ENCODE measurements around the gene PKP4.

Gene PKP4

DNA sequence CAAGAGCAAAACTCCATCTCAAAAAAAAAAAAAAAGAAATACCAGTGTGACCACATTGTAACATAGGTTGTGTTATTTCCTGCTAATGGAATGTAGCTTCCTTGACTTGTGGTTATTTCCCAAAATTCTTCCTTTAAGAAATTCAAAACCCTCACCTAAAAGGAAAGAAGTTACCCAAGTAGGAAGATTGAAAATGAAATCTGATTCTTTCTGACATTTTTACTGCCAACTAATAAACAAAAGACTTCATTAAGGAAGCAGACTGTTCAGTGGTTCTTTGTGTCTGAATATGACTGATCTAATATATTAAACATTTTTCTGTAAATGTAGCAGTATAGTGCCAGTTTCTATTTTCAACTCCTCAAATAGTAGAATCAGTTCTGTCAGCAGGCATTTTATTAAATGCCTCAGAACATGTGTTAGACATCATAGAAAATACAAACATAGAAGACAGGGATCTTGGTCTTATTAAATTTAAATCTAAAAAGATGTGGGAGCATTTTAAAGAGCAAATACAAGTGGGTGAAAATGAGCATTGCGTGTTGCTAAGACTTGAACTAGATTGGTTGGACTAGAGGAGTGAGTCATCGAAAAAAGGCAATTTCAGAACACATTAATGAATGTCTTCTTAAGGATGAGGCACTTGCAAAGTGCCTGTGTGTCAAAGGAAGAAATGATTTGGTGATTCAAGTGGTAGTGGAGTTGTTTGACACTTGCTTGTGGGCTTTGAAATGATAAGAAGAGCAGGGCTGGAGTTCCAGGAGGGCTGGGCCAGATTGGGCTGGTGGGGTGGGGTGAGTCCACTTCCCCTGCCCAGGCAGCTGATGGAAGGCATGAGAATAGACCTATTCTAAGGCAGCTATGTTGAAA, 53.4 kb downstream of the PKP4 start:
- H3K27ac ChIP-seq (ENCODE audit: low read length) = no peak overlapping the region
- DNase-seq (ENCODE audit: low read depth, low spot score) = no peak
- no CpG with 5 or more reads among the region's 2 CpGs for WGBS (ENCODE audit: insufficient coverage, insufficient read length)

DNA sequence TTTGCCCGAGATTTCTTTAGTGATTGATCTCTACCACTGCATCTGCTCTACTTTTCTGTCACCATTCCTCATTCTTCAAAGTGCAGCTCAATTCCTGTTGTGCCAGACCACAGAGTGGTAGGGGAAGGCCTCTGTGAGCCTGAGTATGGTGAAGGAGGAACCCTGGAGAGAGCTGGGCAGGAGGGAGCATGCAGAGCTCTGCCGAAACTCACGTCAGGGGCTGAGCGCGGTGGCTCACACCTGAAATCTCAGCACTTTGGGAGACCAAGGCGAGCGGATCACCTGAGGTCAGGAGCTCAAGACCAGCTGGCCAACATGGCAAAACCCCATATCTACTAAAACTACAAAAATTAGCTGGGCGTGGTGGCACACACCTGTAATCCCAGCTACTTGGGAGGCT, 54.1 kb downstream of the PKP4 start:
- Histone ChIP-seq H3K27me3 (ENCODE audit: control insufficient read depth, insufficient read depth, low read length) (no peaks in the 10 kb centered on the region), H3K27ac (ENCODE audit: low read length) (no peak overlapping the region), H3K9me3 (ENCODE audit: control insufficient read depth, insufficient read depth, low read length) (no peaks in the 10 kb centered on the region; the same call in 1 of the 2 replicates), H3K36me3 (ENCODE audit: control insufficient read depth, insufficient read depth, low read length) (no peaks in the 10 kb centered on the region), H3K4me1 (ENCODE audit: control insufficient read depth, insufficient read depth, low read length) (peaks cover 1% of the 10 kb centered on the region; the same call in 1 of the 2 replicates), H3K4me3 (ENCODE audit: low read length) (no peak overlapping the region)
- no CpG with 5 or more reads among the region's 8 CpGs for WGBS (ENCODE audit: insufficient coverage, insufficient read length)
- no peak for DNase-seq (ENCODE audit: low read depth, low spot score)

More for the DNA sequence above, 53.4 kb downstream of the PKP4 start:
- no peaks in the 10 kb centered on the region for H3K27me3 ChIP-seq (ENCODE audit: control insufficient read depth, insufficient read depth, low read length)
- peaks cover 6% of the 10 kb centered on the region for H3K4me1 ChIP-seq (ENCODE audit: control insufficient read depth, insufficient read depth, low read length)
- H3K36me3 ChIP-seq (ENCODE audit: control insufficient read depth, insufficient read depth, low read length) = no peaks in the 10 kb centered on the region
- no peak overlapping the region for H3K4me3 ChIP-seq (ENCODE audit: low read length)
- H3K9me3 ChIP-seq (ENCODE audit: control insufficient read depth, insufficient read depth, low read length) = no peaks in the 10 kb centered on the region; the same call in 1 of the 2 replicates

GRCh38 chr2:158511706-158512105, 55.0 kb downstream of the PKP4 start:
- Histone ChIP-seq H3K9me3 (ENCODE audit: control insufficient read depth, insufficient read depth, low read length) (no peaks in the 10 kb centered on the region; the same call in 1 of the 2 replicates), H3K4me1 (ENCODE audit: control insufficient read depth, insufficient read depth, low read length) (no peaks in the 10 kb centered on the region; the same call in 1 of the 2 replicates), H3K4me3 (ENCODE audit: low read length) (no peak overlapping the region), H3K36me3 (ENCODE audit: control insufficient read depth, insufficient read depth, low read length) (no peaks in the 10 kb centered on the region), H3K27ac (ENCODE audit: low read length) (no peak overlapping the region), H3K27me3 (ENCODE audit: control insufficient read depth, insufficient read depth, low read length) (no peaks in the 10 kb centered on the region)
- DNase-seq (ENCODE audit: low read depth, low spot score) = no peak

- DNase-seq (ENCODE audit: low read depth, low spot score) = no peak
- Histone ChIP-seq H3K4me1 (ENCODE audit: control insufficient read depth, insufficient read depth, low read length) (no peaks in the 10 kb centered on the region; the same call in 1 of the 2 replicates), H3K27ac (ENCODE audit: low read length) (no peak overlapping the region), H3K9me3 (ENCODE audit: control insufficient read depth, insufficient read depth, low read length) (no peaks in the 10 kb centered on the region; the same call in 1 of the 2 replicates), H3K27me3 (ENCODE audit: control insufficient read depth, insufficient read depth, low read length) (no peaks in the 10 kb centered on the region), H3K36me3 (ENCODE audit: control insufficient read depth, insufficient read depth, low read length) (no peaks in the 10 kb centered on the region), H3K4me3 (ENCODE audit: low read length) (no peak overlapping the region)
- WGBS (ENCODE audit: insufficient coverage, insufficient read length) = no CpG with 5 or more reads among the region's 1 CpG
These were observed 55.6 kb downstream of the PKP4 start for GRCh38 chr2:158512323-158512722.

- no peak overlapping the region for H3K4me3 ChIP-seq (ENCODE audit: low read length)
- no peaks in the 10 kb centered on the region for H3K27me3 ChIP-seq (ENCODE audit: control insufficient read depth, insufficient read depth, low read length)
- WGBS (ENCODE audit: insufficient coverage, insufficient read length) = no CpG with 5 or more reads among the region's 5 CpGs
- no peaks in the 10 kb centered on the region for H3K36me3 ChIP-seq (ENCODE audit: control insufficient read depth, insufficient read depth, low read length)
- no peak for DNase-seq (ENCODE audit: low read depth, low spot score)
- no peaks in the 10 kb centered on the region; the same call in 1 of the 2 replicates for H3K9me3 ChIP-seq (ENCODE audit: control insufficient read depth, insufficient read depth, low read length)
- no peaks in the 10 kb centered on the region; the same call in 1 of the 2 replicates for H3K4me1 ChIP-seq (ENCODE audit: control insufficient read depth, insufficient read depth, low read length)
- no peak overlapping the region for H3K27ac ChIP-seq (ENCODE audit: low read length)
These were observed 57.1 kb downstream of the PKP4 start for GRCh38 chr2:158513841-158514240.

GRCh38 chr2:158518084-158518483, 61.3 kb downstream of the PKP4 start:
- no peaks in the 10 kb centered on the region; the same call in 1 of the 2 replicates for H3K9me3 ChIP-seq (ENCODE audit: control insufficient read depth, insufficient read depth, low read length)
- no peak for DNase-seq (ENCODE audit: low read depth, low spot score)
- H3K4me3 ChIP-seq (ENCODE audit: low read length) = no peak overlapping the region
- whole genome bisulfite sequencing (ENCODE audit: insufficient coverage, insufficient read length) = no CpG with 5 or more reads among the region's 3 CpGs
- H3K4me1 ChIP-seq (ENCODE audit: control insufficient read depth, insufficient read depth, low read length) = no peaks in the 10 kb centered on the region
- H3K27ac ChIP-seq (ENCODE audit: low read length) = no peak overlapping the region
- no peaks in the 10 kb centered on the region for H3K36me3 ChIP-seq (ENCODE audit: control insufficient read depth, insufficient read depth, low read length)
- H3K27me3 ChIP-seq (ENCODE audit: control insufficient read depth, insufficient read depth, low read length) = no peaks in the 10 kb centered on the region

DNA sequence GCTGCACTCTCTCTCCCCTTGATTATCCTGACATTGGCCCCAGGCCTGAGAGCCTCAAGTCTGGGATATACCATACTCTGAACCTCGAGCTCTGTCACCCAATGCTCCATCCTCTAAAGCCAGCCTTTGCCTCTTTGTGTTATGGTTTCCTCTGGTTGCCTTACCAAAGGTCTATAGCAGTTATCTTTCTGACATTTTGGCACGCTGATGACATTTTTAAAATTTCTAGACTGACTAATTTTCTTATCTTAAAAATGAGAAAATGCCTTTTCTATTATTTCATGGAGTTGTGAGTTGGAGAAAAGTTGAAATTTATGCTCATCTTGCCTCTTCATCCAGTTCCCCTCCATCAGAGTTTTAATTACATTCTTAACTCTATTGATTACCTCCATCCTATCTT, 62.7 kb downstream of the PKP4 start:
- H3K9me3 ChIP-seq (ENCODE audit: control insufficient read depth, insufficient read depth, low read length) = no peaks in the 10 kb centered on the region
- H3K4me3 ChIP-seq (ENCODE audit: low read length) = no peak overlapping the region
- DNase-seq (ENCODE audit: low read depth, low spot score) = no peak
- no peaks in the 10 kb centered on the region for H3K36me3 ChIP-seq (ENCODE audit: control insufficient read depth, insufficient read depth, low read length)
- H3K4me1 ChIP-seq (ENCODE audit: control insufficient read depth, insufficient read depth, low read length) = no peaks in the 10 kb centered on the region
- no peak overlapping the region for H3K27ac ChIP-seq (ENCODE audit: low read length)
- no peaks in the 10 kb centered on the region for H3K27me3 ChIP-seq (ENCODE audit: control insufficient read depth, insufficient read depth, low read length)
- no CpG with 5 or more reads among the region's 2 CpGs for WGBS (ENCODE audit: insufficient coverage, insufficient read length)

- no peaks in the 10 kb centered on the region for H3K36me3 ChIP-seq (ENCODE audit: control insufficient read depth, insufficient read depth, low read length)
- no peak overlapping the region for H3K27ac ChIP-seq (ENCODE audit: low read length)
- no peaks in the 10 kb centered on the region; the same call in 1 of the 2 replicates for H3K4me1 ChIP-seq (ENCODE audit: control insufficient read depth, insufficient read depth, low read length)
- DNase-seq (ENCODE audit: low read depth, low spot score) = no peak
- no peaks in the 10 kb centered on the region for H3K27me3 ChIP-seq (ENCODE audit: control insufficient read depth, insufficient read depth, low read length)
- H3K4me3 ChIP-seq (ENCODE audit: low read length) = no peak overlapping the region
- no peaks in the 10 kb centered on the region for H3K9me3 ChIP-seq (ENCODE audit: control insufficient read depth, insufficient read depth, low read length)
- no CpG with 5 or more reads among the region's 4 CpGs for WGBS (ENCODE audit: insufficient coverage, insufficient read length)
These were observed 72.9 kb downstream of the PKP4 start for GRCh38 chr2:158529379-158530259.

GRCh38 chr2:158530829-158531228, 74.1 kb downstream of the PKP4 start:
- Histone ChIP-seq H3K36me3 (ENCODE audit: control insufficient read depth, insufficient read depth, low read length) (no peaks in the 10 kb centered on the region), H3K9me3 (ENCODE audit: control insufficient read depth, insufficient read depth, low read length) (no peaks in the 10 kb centered on the region), H3K4me1 (ENCODE audit: control insufficient read depth, insufficient read depth, low read length) (no peaks in the 10 kb centered on the region; the same call in 1 of the 2 replicates), H3K4me3 (ENCODE audit: low read length) (no peak overlapping the region), H3K27me3 (ENCODE audit: control insufficient read depth, insufficient read depth, low read length) (no peaks in the 10 kb centered on the region), H3K27ac (ENCODE audit: low read length) (no peak overlapping the region)
- no peak for DNase-seq (ENCODE audit: low read depth, low spot score)
- no CpG with 5 or more reads among the region's 1 CpG for WGBS (ENCODE audit: insufficient coverage, insufficient read length)

GRCh38 chr2:158533009-158533408, 76.3 kb downstream of the PKP4 start:
- H3K9me3 ChIP-seq (ENCODE audit: control insufficient read depth, insufficient read depth, low read length) = no peaks in the 10 kb centered on the region
- no peaks in the 10 kb centered on the region for H3K27me3 ChIP-seq (ENCODE audit: control insufficient read depth, insufficient read depth, low read length)
- no CpG with 5 or more reads among the region's 5 CpGs for WGBS (ENCODE audit: insufficient coverage, insufficient read length)
- no peak for DNase-seq (ENCODE audit: low read depth, low spot score)
- no peaks in the 10 kb centered on the region for H3K36me3 ChIP-seq (ENCODE audit: control insufficient read depth, insufficient read depth, low read length)
- no peaks in the 10 kb centered on the region; the same call in 1 of the 2 replicates for H3K4me1 ChIP-seq (ENCODE audit: control insufficient read depth, insufficient read depth, low read length)
- H3K27ac ChIP-seq (ENCODE audit: low read length) = no peak overlapping the region
- no peak overlapping the region for H3K4me3 ChIP-seq (ENCODE audit: low read length)
